NCI-H1436 (cell line): ENCODE measurements around the gene CUL9.

ENCODE experiments used
- DNase-seq: peaks from one replicate; lab custom pipeline; 2025; lab: John Stamatoyannopoulos, UW

The CUL9 gene

GRCh38 chr6:43200541-43200940 is 18.5 kb downstream of the CUL9 start:
- DNase-seq = no peak

- DNase-seq = no peak
Observed at GRCh38 chr6:43202451-43202850, 20.5 kb downstream of the CUL9 start.

DNA sequence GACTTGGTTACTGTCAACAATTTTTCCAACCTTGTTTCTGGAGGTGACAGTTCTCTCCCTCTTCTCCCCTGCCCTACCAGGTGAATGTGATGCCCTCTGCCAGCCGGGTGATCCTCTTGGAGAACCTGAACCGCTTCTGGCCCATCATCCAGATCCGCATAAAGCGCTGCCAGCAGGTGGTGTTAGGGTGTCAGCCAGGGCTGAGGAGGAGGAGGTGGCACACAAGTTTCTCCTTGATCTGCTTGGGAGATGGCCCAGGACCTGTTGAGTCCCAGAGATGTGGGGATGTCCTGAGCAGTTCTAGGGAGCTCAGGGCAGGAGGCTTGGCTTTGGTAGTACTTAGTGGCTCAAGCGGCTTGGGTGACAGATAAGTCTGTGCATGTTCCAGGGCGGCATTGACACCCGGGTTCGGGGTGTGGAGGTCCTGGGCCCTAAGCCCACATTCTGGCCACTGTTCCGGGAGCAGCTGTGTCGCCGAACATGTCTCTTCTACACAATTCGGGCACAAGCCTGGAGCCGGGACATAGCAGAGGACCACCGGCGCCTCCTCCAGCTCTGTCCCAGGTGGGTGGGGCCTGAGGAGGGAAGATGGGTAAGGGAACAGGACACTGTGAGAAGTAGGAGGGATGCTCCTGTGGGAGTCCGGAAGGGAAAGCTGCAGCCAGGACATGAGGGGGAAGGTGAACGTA is 21.2 kb downstream of the CUL9 start:
- no peak for DNase-seq

DNA sequence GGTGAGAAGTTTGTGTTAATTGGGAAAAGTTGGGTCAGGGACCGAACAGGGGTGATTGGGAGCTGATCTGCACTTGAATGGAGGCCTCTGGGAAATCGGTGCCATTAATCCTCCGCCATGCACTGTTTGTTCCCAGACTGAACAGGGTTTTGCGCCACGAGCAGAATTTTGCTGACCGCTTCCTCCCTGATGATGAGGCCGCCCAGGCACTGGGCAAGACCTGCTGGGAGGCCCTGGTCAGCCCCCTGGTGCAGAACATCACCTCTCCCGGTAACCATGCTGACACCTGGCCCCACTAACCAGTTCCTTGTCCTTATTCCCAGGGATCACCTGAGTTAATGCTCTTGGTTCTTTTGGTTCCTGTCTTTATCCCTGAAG is 21.7 kb downstream of the CUL9 start:
- no peak for DNase-seq

DNA sequence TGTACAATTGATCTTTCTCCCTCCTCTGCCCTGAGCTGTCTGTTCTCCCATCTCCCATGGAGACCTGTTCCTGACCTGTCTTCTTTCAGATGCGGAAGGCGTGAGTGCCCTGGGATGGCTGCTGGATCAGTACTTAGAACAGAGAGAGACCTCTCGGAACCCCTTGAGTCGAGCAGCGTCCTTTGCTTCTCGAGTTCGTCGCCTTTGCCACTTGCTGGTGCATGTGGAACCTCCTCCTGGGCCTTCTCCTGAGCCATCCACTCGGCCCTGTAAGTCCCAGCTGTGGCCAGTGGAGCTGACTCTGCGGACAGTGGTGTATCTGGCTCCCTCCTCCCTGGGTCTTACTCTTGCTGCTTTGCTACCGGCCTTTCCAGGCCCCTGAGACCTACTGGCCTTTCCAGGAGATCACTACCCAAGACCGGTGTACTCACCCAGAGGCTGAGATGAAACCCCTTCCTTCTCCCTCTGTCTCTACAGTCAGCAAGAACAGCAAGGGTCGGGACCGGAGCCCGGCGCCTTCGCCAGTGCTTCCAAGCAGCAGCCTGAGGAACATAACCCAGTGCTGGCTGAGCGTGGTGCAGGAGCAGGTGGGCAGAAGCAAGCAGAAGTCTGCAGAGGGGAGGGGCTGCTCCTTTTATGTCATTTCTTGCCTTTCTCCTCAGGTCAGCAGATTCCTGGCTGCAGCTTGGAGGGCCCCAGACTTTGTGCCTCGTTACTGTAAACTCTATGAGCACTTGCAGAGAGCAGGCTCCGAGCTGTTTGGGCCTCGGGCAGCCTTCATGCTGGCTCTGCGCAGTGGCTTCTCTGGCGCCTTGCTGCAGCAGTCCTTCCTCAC is 22.5 kb downstream of the CUL9 start:
- no peak for DNase-seq

DNA sequence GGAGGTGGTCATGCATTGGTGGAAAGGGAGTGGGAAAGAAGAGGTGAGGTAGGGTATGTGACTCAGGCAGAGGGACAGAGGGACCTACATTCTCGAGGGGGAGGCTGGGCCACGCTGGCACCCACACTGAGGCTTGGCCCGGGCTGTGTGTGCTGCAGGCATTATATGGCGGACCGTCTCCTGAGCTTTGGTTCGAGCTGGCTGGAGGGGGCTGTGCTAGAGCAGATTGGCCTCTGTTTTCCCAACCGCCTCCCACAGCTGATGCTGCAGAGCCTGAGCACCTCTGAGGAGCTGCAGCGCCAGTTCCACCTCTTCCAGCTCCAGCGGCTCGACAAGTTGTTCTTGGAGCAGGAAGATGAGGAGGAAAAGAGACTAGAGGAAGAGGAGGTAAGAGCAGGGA is 23.9 kb downstream of the CUL9 start:
- no peak for DNase-seq

DNA sequence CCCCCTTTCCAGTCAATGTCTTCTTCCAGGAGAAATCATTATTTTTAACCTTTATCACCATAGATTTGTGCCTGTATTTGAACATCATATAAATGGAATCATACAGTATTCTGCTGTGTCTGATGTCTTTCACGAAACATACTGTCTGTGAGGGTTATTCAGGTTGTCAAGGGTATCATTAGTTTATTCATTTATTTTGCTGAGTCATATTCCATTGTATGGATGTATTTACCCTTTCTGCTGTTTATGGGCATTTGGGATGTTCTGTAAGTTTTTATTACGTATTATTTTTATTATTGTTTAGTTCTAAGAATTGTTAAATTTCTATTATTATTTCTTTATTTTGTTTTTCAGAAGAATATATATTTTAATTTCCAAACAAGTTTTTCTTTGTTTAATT is 25.3 kb downstream of the CUL9 start:
- DNase-seq = no peak

DNA sequence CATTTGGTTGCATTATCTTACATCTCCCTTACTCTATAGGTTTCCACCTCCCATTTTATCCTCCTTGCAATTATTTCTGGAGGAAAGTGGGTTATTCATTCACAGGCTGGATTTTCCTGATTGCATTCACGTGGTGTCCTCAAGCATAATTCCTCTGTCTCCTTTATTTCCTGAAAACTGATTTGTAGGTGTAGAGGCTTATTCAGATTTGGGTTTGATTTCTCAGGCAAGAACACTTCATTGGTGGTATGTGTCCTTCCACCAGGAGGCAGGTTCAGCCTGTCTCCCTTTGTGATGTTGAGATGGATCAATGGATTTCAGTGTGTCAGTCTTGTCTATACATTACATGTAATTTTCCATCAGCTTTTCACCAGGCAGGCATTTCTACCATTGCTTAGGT is 30.0 kb downstream of the CUL9 start:
- DNase-seq = no peak

DNA sequence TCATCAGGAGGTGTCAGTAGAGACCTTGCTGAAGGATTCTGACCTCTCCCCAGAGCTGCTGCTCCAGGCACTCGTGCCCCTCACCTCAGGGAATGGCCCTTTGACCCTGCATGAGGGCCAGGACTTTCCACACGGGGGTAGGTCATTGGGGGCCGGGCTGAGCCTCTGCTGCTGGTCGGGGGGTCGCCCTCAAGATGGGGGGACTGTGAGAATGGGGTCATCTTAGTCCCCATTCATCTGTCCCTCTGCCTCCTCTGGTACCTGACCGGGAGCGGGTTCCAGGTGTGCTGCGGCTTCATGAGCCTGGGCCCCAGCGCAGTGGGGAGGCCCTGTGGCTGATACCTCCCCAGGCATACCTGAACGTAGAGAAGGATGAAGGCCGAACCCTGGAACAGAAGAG is 31.4 kb downstream of the CUL9 start:
- DNase-seq = no peak

GRCh38 chr6:43215066-43215465 is 33.1 kb downstream of the CUL9 start:
- DNase-seq = no peak

DNA sequence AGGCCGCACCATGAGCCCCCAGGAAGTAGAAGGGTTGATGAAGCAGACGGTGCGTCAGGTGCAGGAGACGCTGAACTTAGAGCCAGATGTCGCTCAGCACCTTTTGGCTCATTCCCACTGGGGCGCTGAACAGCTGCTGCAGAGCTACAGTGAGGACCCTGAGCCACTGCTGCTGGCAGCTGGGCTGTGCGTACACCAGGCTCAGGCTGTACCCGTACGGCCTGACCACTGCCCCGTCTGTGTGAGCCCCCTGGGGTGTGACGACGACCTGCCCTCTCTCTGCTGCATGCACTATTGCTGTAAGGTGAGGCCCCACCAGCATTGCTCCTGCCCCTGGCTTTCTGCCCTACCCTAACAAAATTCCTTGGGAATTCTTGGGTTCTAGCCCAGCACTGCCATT is 34.2 kb downstream of the CUL9 start:
- DNase-seq = no peak

DNA sequence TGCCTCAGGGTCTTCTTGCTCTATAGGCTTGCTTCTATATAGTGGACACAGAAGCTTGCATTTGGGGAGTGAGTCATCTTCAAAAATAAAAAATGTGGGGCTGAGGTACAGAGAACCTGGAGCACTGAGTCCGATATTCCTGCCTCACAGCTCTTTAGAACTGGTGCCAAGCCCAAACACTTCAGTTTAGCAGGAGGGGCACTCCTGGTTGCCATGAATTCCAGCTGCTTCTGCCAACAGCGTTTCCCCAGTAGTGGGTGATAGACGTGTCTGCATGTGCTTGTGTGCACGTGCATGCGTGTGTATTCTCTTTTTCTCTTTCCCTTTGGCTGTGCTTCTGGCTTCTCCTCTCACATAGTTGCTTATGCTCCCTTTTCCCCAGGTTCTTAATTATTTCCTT is 35.4 kb downstream of the CUL9 start:
- DNase-seq = no peak

- DNase-seq = no peak
Observed at GRCh38 chr6:43219119-43219518, 37.1 kb downstream of the CUL9 start.

DNA sequence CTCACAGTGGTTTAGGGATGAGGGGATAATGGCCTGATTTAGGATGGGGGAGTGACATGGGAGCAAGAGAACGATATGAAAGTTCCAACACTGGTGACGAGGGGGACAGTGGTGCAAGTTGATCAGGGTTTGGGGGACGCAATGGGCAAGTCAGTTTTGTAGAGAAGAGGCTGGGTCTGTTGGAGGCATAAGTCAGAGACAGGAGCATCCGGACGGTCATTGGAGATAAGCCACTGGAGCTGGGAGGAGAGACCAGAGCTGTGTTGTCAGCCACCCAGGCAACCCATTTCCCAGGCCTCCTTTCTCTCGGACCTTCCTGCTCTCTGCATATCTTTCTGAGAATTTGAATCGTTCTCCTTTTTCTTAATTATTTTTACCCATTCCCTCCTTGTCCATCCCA is 37.8 kb downstream of the CUL9 start:
- DNase-seq = no peak

- no peak for DNase-seq
Observed at GRCh38 chr6:43220439-43220951, 38.5 kb downstream of the CUL9 start.

DNA sequence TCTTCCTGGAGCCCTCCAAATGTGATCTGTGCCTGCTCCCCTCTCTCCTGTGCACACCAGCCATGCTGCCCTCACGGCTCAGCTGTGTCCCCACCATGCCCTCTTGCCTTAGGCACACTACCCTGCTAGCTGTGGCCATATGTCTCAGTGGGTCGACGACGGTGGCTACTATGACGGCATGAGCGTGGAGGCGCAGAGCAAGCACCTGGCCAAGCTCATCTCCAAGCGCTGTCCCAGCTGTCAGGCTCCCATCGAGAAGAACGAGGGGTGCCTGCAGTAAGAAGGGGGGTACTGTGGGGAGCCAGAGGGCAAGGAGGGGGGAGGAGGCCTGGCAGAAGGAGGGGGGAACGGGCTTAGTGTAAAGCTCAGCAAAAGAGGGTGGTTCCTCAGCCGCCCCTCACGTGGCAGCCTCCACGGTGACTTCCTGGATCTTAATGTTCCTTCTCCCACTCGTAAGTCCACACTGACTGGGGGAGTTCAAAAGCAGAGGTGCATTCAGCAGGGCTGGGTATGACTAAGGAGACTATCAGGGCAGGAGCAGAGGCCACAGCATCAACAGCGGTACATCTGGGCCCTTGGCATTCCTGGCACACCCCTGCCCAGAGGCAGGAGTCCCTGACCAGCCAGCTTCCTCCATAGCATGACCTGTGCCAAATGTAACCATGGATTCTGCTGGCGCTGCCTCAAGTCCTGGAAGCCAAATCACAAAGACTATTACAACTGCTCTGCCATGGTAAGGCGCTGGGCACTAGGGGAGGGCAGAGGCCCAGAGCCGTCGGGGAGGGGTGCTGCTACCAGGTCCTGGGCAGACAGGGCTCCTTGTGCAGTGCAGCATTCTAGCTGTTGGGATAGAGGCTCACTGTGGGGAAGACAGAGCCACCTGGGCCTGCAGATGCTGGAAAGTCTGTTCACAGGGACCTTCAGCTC is 39.3 kb downstream of the CUL9 start:
- no peak for DNase-seq

DNA sequence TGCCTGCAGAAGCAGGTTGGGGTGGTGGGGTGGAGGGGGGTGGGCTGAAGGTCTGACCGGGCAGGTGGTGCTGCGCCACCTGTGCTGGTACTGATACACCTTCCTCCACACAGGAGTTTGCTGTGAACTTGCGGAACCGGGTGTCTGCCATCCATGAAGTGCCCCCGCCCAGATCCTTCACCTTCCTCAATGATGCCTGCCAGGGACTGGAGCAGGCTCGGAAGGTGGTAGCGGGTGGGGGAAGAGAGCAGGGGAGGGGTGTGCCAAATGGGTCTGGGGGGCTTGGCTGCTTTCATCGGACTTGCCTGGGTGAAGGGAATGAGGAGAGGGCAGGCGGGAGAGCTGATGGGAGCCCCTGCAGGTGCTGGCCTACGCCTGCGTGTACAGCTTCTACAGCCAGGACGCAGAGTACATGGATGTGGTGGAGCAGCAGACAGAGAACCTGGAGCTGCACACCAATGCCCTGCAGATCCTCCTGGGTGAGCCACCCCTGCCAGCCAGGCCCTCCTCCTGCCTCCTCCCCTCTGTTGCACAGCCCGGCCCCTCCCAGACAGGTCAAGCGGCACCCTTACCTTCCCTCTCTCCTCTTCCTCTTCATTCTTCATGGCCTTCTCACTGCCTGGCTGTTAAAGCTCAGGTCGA is 40.5 kb downstream of the CUL9 start:
- DNase-seq = no peak

DNA sequence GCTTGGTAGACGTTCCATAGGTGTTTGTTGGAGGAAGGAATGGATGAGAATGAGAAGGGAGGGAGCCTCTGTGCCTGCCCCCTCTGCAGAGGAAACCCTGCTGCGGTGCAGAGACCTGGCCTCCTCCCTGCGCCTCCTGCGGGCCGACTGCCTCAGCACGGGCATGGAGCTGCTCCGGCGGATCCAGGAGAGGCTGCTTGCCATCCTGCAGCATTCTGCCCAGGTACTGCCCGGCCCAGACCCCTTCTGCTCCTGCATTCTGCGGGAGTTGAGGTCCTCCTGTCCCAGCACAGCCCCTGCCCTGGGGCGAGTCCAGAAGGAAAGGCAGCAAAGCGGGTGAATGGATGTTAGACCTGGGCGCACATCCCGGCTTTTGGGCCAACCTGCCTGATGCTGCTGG is 41.2 kb downstream of the CUL9 start:
- DNase-seq = no peak

DNA sequence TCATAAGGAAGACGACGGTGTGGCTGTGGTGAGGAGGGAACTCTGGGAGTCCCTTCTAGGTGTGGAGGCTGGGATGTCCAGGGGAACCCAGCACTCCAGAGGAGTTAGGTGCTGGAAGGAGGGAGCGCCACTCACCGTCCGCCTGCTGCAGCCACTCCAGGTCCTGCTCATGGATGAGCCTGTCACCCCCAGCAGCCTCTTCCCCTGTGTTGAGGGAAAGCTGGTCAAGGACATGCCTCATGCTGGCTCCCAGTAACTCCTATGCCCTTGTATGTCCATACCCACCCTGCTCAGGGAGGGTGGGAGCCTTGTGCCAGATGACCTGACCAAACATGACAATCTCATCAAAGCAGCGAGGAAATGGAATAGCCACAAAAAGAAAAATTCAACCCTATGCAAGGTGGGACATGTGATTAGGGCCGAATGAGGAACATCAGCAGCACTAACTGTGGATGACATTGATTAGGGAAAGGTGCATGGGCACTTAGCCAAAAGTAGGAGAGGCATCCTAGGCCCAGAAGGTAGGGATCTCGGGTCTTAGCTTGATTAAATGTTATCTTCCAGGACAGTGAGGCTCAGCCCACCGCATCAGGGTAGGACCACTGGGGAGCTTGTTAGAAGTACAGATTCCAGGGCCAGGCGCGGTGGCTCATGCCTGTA is 44.3 kb downstream of the CUL9 start:
- no peak for DNase-seq

DNA sequence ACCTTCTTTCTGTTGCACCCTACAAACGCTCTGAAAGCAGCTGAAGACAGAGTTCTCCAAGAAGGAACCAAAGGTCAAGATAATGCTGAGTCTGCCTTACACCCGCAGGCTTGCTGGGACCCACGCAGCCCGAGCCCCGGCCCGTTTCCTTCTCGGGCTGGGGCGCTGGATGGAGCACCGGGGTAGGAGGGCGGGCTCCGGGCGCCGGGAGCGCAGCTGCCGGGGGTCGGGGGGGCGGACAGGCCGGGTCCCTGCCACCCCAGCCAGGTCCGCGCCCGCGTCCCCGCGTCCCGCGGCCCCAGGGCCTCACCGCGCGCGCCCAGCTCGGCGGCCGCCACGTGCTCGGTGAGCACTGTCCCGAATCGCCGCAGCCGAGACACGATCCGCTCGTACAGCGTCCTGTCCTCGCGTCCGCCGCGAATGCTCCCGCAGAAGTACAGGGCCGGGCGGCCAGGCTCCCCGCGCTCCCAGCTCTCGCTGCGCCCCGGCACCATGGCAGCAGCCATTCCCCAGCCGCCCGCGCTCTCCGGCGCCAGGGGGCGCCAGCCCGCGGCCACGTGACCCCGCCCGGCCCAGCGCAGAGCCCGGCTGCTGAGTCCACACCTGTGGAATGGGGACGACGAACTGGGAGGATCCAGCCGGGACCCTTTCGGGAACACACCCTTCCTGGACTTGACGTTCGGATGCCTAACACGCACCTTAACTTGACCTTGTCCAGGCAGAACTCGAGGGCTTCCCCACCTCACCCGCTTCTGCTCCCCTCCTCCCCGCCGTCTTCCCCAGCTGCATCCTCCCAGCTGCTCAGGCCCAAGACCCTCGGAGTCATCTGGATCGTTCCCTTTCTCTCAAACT is 47.2 kb downstream of the CUL9 start, which contains the start of gene DNPH1:
TSS of gene DNPH1 (minus strand) at position 531 of the 852 bp plus-strand sequence. CDS start at position 506, 25 bp downstream.
- peak; percentile 59 for DNase-seq
